GM21515 (cell line): ENCODE measurements around the gene CYRIA.

Source experiments
- ATAC-seq: cut with Tn5 transposase; IDR thresholded peaks from one replicate; pipeline ENCODE4 v1.9.1; 2021; ENCODE audit not compliant: unreplicated experiment

CYRIA gene

DNA sequence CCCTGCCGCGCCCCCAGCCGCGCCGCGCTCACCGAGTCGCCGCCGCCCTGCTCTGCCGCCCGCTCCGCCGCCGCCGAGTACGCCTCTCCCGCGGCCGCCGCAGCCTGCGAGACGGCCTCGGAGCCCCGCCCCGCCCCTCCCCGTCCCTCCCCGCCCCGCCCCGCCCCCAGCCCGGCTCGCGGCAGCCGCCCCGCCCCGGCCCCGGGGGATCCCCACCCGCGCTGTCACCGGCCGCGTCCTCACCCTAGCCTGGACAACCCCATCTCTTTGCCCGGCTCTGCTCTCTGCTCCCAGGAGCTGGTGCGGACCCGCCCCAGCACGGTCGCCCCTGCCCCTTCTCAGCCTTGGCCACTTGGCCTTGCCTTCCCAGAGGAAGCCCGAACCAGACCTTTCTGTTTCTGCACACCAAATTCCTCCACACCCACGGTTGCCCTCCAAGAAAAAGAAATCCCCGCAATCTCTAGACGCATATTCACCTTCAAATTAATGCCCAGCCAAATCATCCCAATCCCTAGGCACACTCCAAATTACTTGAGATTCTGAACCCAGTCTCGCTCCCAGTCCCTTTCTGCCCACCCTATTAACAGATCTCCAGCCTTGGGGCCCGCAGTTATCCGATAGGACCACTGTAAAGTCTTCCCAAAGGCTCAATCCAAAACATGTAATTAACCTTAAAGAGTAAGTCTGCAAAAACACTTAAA is at the start of gene CYRIA:
Gene CYRIA, minus strand, starts transcription at position 87 of the 701 bp plus-strand sequence. CDS start 77,715 bp downstream, outside the sequence.
- peak; percentile 65 for ATAC-seq

DNA sequence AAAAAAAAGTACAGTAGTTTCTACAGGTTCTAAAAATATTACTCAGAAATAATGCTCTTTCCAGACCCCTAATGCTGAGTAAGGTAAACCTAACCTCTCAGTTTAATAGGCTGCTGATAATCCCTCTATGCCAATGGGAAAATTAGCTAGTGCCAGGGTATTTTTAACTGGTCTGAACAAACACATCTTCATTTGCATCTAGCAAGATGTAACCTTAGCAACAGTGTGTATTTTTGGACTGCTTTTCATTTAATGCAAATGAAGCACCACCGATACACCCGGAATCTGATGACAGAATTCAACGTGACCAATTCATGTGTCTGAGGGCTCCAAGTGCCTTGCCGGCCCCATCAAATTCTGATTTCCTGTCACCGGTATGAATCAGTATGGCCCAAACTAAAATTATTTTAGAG is 47.4 kb upstream of the CYRIA start:
- ATAC-seq: peak; percentile 69

DNA sequence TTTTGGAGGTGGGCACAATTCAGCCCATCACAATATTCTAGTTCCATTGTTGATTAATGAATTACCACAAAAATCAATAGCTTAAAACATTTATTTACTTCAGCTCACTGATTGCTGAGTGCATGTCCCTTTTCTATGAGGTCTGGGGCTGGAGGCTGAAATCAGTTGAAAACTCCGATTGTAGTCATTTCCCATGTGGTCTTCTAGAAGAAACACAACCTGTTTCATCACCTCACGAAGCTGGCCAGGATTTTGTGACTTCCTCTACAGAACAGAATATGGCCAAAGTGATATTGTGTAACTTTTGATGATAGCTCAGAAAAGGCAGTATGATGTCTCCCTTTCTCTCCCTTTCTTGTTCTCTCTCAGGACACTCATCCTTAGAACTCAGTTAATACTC is 44.1 kb upstream of the CYRIA start:
- no peak for ATAC-seq

DNA sequence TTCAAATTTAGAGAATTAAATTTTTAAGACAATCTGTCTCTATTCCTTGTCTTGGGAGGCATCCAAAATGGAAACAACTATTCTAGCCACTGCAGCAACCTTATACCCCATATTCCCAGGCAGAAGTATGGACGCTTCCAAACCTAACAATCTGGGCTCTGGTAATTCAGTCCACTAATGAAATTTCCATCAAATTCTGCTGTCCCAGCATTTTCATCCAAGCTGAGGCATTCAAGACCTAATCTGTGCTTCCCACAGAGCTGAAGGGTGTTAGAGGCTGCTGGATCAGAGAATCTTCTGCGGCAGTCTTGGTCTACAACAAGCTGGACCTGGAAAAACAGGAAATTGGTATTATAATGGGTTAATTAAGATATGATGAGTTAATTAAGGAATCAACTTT is 42.5 kb upstream of the CYRIA start:
- ATAC-seq: no peak

DNA sequence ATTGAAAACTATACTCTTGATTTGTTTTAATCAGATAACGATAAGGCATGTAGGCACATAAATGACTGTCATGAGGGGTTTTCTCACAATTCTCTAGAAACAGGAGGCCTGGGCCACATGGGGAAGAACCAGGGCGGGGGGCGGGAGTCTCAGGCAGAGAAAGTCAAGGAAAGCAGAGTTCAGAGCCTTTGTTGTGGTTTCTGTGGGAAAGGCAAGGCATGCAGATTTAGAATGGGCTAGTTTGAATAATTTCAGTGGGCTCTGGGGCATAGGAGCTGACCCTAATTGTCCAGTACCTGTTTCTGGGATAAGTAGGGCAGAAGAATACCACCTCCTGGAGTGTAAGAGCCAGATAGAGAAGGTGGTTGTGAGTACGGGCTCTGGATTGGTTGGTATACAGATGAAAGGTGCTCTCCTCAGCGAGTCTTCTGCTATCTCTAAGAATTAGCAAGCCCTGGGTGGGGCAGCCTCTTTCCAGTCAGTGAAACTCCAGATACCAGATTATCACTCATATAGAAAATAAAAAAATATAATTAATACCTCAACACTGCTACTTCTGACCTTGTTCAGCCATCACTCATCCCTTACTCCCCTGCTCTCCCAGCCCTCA is 41.5 kb upstream of the CYRIA start:
- ATAC-seq: no peak

DNA sequence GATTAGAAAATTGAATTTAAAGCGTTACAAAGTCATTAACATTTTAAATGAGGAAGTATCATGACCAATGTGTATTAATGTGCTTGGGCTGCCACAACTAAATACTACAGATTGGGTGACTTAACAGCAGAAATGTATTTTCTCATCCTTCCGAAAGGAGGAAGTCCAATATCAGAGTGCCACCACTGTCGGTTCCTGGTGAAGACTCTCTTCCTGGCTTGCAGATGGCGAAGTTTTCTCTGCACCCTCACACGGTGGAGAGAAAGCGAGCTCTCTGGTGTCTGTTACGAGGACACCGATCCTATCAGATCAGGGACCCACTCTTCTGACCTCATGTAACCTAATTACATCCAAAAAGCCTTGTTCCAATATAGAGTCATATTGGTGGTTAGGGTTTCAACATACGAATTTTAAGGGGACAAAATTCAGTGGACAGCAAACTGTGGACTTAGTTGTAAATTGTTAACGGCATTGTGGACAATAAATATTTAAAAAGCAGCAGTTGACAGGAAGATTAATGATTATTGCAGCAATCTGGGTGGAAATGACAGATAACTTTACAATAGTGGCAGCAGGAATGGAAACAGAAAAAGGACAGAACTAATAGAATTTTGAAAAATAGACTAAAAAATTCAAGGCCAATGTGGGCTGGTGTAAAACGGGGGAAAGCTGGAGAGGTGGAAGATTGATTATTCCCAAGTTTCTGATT is 35.1 kb upstream of the CYRIA start:
- no peak for ATAC-seq

DNA sequence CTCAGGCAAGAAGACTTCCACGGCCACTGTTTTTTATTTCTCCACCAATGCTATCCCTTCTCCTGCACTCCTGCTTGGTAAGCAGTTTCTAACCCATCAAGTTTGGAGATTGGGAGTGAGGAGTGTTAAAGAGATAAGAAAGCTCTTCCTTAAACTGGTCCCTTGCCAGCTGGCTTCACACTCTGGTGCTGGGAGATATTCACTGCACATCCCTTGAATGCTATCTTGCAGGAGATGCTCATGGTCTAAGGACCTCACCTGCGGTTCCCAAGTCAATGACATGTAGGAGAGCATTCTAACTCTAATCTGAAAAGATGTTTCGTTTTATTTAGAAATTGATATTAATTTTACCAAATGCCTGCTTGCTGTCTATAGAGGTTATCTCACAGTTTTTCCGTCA is 28.2 kb upstream of the CYRIA start:
- ATAC-seq: no peak

DNA sequence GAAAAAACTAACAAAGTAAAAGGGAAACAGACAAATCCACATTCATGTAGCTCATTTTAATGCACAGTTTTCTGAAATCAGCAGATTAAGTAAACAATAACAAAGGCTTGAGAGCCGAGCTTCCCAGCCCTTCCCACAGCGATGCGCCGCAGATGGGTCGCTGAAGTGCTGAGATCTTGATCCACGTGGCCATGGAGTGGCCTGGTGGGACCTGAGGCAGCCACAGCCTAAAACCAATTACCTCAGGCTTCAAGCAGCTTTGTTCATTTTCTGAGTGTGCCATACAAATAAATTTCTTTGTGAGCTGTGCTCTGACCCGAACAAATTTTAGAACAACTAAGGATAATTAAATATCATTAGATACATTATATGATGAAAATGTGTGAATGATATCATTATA is 25.6 kb upstream of the CYRIA start:
- ATAC-seq: no peak

DNA sequence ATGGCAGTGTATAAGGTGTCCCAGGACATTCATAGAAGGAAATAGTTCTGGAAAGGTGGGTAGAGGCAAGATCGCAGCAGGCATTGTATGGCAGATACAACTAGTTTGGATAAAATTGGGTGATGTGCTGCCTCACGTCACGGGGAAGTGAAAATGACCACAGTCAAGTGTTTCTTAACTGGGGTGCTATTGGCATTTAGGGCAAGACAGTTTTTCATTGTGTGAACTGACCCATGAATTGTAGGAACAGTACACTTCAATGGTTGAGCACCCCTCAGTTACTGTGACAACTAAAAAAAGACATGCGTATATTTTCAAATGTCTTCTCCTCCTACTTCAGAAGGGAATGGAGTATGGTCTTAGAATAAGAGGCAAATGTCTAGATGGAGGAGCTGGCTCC is 22.3 kb upstream of the CYRIA start:
- ATAC-seq: no peak

DNA sequence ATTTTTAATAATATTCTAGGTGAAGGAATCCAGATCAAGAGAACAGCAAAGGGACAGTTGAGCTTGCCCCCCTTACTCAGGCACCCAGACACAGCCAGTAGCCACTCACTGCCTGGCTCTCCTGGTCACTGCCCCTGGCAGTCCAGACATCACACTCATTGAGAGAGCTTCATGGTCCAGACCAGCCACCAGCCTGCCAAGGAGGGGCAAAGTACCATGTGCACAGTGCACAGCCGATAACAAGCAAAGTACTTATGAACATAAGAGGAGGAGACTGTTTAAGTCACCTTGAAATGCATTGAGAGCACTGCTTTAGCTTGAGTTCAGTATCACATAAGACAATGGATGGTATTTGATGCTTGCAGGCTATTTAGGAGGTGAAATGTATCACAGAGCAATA is 21.6 kb upstream of the CYRIA start:
- no peak for ATAC-seq

DNA sequence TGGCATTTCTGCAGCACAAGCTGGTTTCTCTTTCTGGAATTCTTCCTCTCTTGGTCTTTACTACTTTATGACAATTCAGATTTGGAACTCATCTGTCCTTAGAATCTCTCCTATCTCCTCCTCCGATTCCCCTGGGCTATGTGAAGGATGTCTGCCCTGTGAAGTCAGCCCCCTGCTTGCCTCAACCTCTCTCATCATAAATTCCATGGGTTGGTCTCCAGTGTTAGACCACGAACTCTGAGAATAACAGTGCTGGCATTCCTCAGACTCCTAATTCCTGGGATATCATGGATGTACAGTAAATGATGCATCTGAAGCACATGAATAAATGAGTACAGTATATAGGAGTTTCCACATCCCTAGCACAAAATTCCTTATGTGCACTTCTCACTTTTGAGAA is 21.0 kb upstream of the CYRIA start:
- no peak for ATAC-seq

DNA sequence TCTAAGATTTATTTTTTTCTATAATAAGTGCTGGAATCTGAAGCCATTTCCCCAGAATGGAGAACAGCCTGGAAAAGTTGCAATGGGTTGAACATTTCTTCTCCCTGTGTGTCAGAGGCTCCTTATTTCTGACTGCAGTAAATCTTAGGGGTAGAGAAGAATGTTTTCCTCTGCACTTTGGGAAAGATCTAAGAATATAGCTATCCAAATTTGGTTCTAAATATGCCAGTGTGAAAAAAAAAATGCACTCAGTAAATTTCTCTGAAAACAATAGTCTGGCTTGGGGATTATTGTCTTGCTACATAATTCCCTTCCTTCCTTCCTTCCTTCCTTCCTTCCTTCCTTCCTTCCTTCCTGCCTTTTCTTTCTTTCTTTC is 19.7 kb upstream of the CYRIA start:
- no peak for ATAC-seq

DNA sequence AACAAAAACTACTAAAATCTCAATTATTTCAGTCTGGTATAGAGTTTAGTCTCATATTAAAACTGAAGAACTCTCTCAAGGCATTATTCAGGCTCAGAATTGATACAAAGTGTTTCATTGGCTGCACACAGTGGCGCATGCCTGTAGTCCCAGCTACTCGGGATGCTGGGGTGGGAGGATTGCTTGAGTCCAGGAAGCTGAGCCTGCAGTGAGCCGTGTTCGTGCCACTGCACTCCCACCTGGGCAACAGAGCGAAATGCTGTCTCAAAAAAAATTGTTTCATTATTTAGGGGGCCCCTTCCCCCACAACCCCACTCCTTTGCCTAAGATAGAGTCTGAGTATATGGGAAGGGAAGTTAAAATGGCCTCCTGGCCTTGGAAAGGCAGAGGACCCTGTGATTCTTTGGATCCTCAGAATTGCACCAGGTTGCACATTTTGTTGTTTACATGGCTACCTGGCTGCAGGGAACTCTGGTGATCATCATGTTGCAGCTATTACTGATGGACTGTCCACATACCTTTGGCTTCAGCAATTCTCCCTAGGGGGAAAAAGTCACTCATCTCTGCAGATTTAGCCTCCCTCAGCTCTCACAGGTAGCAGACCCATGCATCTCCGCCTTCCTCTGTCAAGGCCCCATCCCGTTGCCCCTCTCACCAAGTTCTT is 19.2 kb upstream of the CYRIA start:
- no peak for ATAC-seq

DNA sequence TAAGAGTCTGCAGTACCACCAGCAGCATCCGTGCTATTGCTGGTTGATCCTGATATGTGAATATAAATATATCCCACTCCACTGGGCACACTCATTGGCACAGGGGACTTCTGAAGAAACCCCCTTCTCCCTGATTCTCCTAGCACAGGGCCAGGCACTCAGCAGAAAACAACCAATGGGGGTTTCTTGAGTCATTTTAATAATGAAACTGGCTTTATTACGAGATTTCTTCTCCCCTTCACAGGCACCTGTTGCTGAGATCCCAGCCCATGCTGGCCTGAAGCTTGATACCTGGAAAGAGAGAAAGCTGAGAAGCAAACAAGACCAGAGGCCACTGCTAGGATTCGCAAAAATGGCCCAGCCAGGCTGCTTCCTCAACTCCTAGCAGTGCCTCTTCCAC is 17.9 kb upstream of the CYRIA start:
- ATAC-seq: no peak

DNA sequence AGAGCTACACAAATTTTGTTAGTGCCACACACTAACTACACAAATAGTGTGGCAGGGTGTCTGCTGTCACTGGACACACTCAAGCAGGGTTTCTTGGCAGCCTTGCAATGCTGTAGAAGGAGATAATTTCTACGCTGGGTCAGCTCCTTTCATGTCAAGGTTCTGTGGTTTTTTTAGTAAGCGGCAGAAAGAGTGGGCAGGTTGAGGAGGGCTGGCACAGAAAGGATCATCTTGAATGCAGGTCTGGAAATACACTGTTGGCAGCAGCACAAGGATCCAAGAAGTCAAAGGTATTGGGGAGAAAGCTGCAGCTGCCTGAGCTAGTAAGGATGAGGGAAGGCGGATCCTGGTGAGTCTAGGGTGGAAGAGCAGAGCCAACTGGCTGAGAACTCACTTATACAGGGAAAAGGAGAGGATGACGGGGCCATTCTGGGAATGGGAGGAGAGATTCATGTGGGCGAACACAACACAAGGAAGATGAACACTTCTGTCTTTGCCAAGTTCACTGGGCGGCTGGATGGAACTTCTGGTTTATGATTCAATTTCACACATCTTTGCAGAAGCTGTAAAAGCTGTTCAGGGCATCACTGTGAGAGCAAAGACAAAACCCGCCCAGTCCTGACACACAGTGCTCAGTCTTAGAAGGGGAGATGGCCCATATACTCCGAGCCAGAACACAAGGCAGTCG is 16.9 kb upstream of the CYRIA start:
- no peak for ATAC-seq

DNA sequence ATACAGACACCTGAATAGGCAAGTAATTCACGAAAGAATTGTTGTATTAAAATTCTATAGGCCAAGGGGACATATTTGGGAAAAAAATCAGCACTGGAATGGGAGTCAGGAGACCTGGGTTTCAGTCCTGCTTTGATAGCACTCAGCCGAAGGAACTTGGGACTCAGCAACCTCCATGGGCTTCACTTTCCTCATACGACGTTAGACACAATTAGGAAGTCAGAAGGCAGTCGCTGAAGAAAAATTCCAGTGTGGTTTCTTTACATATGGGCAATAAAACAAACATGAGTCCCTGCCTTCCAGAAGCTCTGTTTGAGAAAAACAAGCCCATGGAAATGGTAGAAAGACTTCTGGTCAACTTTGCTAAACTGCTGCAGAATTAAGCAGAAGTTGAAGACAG is 15.1 kb upstream of the CYRIA start:
- no peak for ATAC-seq

DNA sequence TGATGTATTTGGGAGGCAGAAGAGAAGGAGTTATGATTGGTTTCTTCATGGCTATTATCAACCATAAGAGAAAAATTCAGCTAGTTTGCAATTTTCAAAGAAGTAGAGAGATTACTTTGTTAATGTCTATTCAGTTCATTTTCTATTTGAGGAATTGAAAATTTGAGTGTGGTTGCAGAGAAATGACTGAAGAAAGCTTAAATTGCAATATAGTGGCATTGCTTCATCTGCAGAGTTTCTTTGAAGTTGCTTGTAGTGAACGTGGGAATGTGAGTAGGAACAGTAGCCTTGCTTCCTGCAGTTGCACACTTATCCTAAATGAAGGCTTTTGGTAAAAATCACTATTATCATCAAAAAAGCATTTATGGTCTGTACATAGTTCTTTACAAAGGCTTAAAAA is 14.7 kb upstream of the CYRIA start:
- no peak for ATAC-seq

DNA sequence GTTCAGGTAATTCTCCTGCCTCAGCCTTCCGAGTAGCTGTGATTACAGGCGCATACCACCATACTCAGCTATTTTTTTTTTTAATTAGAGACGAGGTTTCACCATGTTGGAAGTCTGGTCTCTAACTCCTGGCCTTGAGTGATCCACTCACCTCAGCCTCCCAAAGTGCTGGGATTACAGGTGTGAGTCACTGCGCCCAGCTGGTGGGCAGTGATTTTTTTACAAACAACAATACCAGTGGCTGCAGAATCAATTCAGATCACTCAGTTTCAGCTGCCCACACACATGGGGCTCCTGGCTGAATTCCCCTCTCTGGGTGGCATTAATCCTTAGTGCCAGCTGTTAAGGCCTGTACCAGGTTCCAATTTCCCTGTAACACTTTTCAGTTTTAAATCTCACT is 13.3 kb upstream of the CYRIA start:
- ATAC-seq: no peak

DNA sequence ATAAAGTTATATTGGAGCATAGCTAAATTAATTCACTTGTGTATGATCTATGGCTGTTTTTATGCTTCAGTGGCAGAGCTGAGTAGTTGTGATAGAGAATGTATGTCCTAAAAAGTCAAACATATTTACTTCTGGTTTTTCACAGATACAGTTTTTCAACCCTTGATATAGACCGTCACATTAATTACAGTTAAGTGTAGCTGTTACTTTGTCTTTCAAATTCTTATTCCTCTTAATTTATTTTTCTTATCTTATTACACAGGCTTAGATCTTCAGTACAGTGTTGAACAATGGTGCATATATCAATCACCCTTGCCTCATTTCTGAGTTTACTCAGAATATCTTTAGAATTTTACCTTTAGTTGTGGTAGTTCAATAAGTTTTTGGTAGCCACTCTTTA is 12.2 kb upstream of the CYRIA start:
- no peak for ATAC-seq

DNA sequence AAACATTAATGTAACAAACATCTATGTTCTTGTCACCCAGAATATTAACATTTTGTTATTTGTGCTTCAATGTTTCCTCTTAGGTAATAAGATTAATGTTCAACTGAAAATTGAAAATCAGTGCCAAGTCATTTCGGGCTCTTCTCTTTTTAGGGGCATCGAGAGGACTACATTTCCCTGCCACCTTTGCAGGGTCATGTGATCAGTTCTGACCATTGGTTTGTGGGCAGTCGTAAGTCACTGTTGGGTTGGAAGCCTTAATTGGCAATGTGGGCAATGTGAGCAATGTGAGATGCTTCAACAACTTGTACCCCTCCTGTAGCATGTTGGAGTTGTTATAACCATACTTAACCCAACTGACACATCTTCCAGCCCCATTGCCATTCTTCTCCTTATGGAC is 10.1 kb upstream of the CYRIA start:
- ATAC-seq: no peak

DNA sequence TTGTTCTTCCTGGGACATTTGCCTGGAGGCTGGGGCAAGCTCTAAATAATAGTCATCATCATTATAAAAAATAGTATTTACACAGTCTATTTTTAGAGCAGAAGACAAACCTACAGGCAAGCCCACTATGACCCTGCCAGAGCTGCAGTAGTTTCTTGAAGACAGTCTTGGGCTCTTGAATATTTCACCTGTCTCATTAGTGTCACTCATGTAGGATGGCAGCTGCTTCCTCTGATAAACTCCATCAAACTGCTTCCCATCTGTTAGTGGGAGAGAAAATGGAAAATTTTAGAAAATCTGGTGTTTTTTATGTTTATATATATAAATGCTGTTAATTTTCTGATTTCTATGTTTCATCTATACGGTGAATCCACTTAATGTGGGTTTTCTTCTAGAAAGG is 8.5 kb upstream of the CYRIA start:
- ATAC-seq: no peak
